ENCODE measurements around the gene C13orf46.

C13orf46 gene

GRCh38 chr13:113920606-113921286 lies 53.1 kb downstream of the C13orf46 start:
- ChIA-PET CTCF (interaction anchor here (0.8 to 1.2 kb wide), 3 partner anchors 10 to 147 kb away, joined by 3 to 5 read pairs (median 4); no protein-coding TSS in a partner anchor), POLR2A (no interaction called here)
- no peak overlapping the region for H3K4me3 ChIP-seq (ENCODE audit: low read depth, low read length)
- DNase-seq (ENCODE audit: low read depth, low spot score): no peak
- no peak for TF ChIP-seq CTCF (IDR thresholded peaks at IDR 0.05; ENCODE audit: insufficient read depth, low read length, missing control alignments)

DNA sequence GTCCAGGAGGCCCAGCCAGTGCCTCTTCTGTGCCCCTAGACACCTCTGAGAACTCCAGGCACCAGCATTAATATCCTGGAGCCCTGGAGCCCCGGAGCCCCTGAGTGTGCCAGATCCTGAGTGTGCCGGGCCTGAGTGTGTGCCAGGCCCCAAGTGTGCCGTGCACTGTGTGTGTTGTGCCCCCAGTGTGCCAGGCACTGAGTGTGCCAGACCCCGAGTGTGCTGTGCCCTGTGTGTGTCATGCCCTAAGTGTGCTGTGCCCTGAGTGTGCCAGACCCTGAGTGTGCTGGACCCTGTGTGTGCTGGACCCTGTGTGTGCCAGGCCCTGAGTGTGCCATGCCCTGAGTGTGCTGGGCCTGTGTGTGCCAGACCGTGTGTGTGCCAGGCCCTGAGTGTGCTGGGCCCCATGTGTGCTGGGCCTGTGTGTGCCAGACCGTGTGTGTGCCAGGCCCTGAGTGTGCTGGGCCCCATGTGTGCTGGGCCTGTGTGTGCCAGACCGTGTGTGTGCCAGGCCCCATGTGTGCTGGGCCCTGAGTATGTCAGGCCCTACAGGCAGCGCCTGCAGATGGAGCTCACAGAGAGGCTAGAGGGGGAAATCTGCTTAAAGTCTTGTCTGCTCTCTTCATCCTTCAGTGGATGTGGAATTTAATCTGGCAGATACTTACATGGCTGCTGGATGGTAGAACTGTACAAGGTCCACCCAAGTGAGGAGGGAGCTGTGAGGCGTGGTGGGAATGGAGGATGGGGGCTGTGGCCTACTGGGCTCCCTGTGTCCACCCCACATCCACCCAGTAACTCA lies 53.9 kb downstream of the C13orf46 start:
- no peak for TF ChIP-seq CTCF (IDR thresholded peaks at IDR 0.05; ENCODE audit: insufficient read depth, low read length, missing control alignments)
- ChIA-PET POLR2A (no interaction called here), CTCF (interaction anchor here (0.8 to 1.2 kb wide), 2 partner anchors 11 to 41 kb away, joined by 3 read pairs; no protein-coding TSS in a partner anchor)
- DNase-seq (ENCODE audit: low read depth, low spot score): no peak
- H3K4me3 ChIP-seq (ENCODE audit: low read depth, low read length): no peak overlapping the region

GRCh38 chr13:113918981-113919701 lies 54.7 kb downstream of the C13orf46 start:
- ChIA-PET CTCF (interaction anchor here (0.8 kb wide), 3 partner anchors 8 to 272 kb away, joined by 3 to 4 read pairs (median 3); no protein-coding TSS in a partner anchor), POLR2A (no interaction called here)
- TF ChIP-seq CTCF (IDR thresholded peaks at IDR 0.05; ENCODE audit: insufficient read depth, low read length, missing control alignments): no peak
- DNase-seq (ENCODE audit: low read depth, low spot score): no peak
- H3K4me3 ChIP-seq (ENCODE audit: low read depth, low read length): no peak overlapping the region

- no peak for TF ChIP-seq CTCF (IDR thresholded peaks at IDR 0.05; ENCODE audit: insufficient read depth, low read length, missing control alignments)
- H3K4me3 ChIP-seq (ENCODE audit: low read depth, low read length): no peak overlapping the region
- DNase-seq (ENCODE audit: low read depth, low spot score): no peak
- ChIA-PET CTCF (interaction anchor here (0.8 kb wide), 3 partner anchors 9 to 271 kb away, joined by 3 to 4 read pairs (median 3); no protein-coding TSS in a partner anchor), POLR2A (no interaction called here)
Measured at GRCh38 chr13:113918580-113918979, 55.3 kb downstream of the C13orf46 start.

- ChIA-PET CTCF (no interaction called here), POLR2A (no interaction called here)
- no peak overlapping the region for H3K4me3 ChIP-seq (ENCODE audit: low read depth, low read length)
- no peak for DNase-seq (ENCODE audit: low read depth, low spot score)
- no peak for TF ChIP-seq CTCF (IDR thresholded peaks at IDR 0.05; ENCODE audit: insufficient read depth, low read length, missing control alignments)
Measured at GRCh38 chr13:113917594-113918371, 56.1 kb downstream of the C13orf46 start.
